Melanocyte of skin (primary cell): ENCODE results near the gene MLIP. TPM values are rescaled to one million over a fixed set of nuclear protein-coding genes. Genes with fewer than 3 reads are reported as not detected.

Source experiments
- total RNA-seq, 2 donors: library from RNA; depleted of rRNA; stranded (reverse); fragments of >200 nt; gene quantifications; 2 replicates each; pipeline ENCODE4 v1.2.3, GENCODE V29; 2012

Gene MLIP, protein sequence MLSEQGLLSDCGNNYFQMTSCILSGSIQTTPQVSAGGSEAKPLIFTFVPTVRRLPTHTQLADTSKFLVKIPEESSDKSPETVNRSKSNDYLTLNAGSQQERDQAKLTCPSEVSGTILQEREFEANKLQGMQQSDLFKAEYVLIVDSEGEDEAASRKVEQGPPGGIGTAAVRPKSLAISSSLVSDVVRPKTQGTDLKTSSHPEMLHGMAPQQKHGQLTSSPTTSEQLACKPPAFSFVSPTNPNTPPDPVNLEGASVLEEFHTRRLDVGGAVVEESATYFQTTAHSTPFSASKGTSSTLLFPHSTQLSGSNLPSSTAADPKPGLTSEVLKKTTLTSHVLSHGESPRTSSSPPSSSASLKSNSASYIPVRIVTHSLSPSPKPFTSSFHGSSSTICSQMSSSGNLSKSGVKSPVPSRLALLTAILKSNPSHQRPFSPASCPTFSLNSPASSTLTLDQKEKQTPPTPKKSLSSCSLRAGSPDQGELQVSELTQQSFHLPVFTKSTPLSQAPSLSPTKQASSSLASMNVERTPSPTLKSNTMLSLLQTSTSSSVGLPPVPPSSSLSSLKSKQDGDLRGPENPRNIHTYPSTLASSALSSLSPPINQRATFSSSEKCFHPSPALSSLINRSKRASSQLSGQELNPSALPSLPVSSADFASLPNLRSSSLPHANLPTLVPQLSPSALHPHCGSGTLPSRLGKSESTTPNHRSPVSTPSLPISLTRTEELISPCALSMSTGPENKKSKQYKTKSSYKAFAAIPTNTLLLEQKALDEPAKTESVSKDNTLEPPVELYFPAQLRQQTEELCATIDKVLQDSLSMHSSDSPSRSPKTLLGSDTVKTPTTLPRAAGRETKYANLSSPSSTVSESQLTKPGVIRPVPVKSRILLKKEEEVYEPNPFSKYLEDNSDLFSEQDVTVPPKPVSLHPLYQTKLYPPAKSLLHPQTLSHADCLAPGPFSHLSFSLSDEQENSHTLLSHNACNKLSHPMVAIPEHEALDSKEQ
- 10 to 100 TPM; 12.3 to 22.7 TPM for total RNA-seq

DNA sequence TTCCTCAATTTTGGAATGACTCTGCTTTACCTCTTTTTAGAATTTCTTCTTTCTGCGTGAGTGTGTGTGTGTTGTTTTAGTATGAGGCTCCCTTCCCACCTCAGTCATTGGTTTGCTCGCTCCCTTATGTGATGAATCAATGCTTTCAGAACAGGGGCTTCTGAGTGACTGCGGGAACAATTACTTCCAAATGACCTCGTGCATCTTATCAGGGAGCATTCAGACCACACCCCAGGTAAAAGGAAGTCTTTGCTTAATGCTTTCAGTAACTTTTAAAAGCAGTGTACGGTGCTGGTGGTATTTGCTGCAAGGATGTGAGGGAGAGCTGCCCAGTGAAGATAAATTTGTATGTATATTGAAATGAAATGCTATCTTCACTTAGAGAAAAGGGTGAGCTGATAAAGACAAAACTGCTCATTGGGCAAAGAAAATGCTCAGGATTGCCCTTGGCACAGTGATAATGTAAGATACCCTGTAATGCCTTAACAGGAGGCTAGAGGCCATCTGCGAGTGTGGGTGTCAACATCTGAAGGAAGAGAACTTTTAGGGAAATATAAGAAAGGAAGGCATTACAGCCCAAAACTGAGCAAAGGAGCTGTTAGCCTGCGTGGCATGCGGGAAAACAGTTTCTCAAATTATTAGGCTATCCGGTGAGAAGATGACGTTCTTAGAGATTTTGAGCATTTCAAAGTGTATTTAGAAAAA lies at the start of gene MLIP:
Gene MLIP, plus strand, starts transcription at position 103 of the 705 bp plus-strand sequence. Its CDS starts 37 bp downstream, at position 140.

DNA sequence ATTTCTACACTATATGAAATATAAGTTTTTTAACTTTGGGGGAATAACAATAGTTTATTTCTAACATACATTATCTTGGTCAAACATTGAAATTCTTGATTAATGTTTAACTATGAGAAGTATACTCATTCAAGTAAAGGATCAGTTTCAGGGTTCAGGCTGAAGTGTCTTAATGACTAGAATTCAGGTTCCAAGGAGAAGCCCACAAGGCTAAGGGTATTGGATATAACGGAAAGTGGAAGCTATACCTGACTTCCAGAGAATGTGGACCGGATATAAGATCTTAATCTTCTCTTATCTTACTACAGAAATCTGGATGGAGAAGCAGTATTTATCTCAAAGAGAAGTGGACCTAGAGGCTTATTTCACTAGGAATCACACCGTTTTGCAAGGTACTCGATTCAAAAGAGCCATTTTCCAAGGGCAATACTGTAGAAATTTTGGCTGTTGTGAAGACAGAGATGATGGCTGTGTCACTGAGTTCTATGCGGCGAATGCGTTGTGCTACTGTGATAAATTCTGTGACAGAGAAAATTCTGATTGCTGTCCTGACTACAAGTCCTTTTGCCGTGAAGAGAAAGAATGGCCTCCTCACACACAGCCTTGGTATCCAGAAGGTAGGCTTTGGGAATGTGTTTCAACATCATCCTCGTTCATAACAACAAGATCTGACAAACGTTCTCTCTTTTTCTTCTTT lies 197.2 kb downstream of the MLIP start, which contains the start of gene TINAG:
Gene TINAG, plus strand, starts transcription at position 153 of the 697 bp plus-strand sequence. Its CDS starts 110 bp downstream, at position 263.

Other genes with a start within 250 kb of the MLIP start
- gene TINAG, start 197.0 kb downstream of the MLIP start, total RNA-seq = not detected